Nephron progenitor cell (in vitro differentiated cells): Measurements from ENCODE around the gene RASGEF1C.
A peak's percentile ranks its signal among the peaks of the same experiment; 100 is the strongest.

ENCODE experiments used
- DNase-seq: peaks from one replicate; pipeline ENCODE4 v3.0.0; 2021
- H3K27ac Mint-ChIP-seq: 2 replicates; pipeline ENCODE4 v1.8.0; 2021; ENCODE audit warnings: mild to moderate bottlenecking, moderate library complexity, mixed read lengths
- H3K27me3 Mint-ChIP-seq: 2 replicates; pipeline ENCODE4 v1.8.0; 2021; ENCODE audit warnings: mild to moderate bottlenecking, low read depth, mixed read lengths; ENCODE audit not compliant: poor library complexity
- H3K36me3 Mint-ChIP-seq: 2 replicates; pipeline ENCODE4 v1.8.0; 2021; ENCODE audit warnings: low read depth, mixed read lengths
- H3K4me1 Mint-ChIP-seq: 2 replicates; pipeline ENCODE4 v1.8.0; 2021; ENCODE audit warnings: mixed read lengths
- H3K4me3 Mint-ChIP-seq: 2 replicates; pipeline ENCODE4 v1.8.0; 2021; ENCODE audit warnings: mild to moderate bottlenecking, moderate library complexity, mixed read lengths
- H3K9me3 Mint-ChIP-seq: 2 replicates; pipeline ENCODE4 v1.8.0; 2021; ENCODE audit warnings: mild to moderate bottlenecking, moderate library complexity, mixed read lengths
- TF ChIP-seq, protein P1 (sequence below): fragments of 200-600 bp; sonication (generic); IDR thresholded peaks from 2 replicates; pipeline ENCODE4 v1.5.0; 2021; ENCODE audit warnings: antibody characterized with exemption

RASGEF1C gene

DNA sequence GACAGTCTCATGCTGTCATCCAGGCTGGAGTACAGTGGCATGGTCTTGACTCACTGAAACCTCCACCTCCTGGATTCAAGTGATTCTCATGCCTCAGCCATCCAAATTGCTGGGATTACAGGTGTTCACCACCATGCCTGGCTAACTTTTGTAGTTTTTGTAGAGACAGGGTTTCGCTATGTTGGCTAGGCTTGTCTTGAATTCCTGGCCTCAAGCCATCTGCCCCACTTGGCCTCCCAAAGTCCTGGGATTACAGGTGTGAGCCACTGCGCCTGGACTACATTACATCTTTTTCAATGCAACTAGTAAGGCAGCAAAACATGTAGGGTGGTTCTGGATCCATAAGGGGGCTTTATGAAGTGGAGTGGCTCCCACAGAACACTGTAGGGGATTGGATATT lies 29.6 kb upstream of the RASGEF1C start:
- no peak overlapping the region for H3K4me3 Mint-ChIP-seq
- no peaks in the 10 kb centered on the region for H3K4me1 Mint-ChIP-seq
- peaks cover 95% of the 10 kb centered on the region for H3K36me3 Mint-ChIP-seq
- no peak overlapping the region for H3K27ac Mint-ChIP-seq
- no peak for DNase-seq
- H3K27me3 Mint-ChIP-seq, result no peaks in the 10 kb centered on the region
- TF ChIP-seq, protein P1, sequence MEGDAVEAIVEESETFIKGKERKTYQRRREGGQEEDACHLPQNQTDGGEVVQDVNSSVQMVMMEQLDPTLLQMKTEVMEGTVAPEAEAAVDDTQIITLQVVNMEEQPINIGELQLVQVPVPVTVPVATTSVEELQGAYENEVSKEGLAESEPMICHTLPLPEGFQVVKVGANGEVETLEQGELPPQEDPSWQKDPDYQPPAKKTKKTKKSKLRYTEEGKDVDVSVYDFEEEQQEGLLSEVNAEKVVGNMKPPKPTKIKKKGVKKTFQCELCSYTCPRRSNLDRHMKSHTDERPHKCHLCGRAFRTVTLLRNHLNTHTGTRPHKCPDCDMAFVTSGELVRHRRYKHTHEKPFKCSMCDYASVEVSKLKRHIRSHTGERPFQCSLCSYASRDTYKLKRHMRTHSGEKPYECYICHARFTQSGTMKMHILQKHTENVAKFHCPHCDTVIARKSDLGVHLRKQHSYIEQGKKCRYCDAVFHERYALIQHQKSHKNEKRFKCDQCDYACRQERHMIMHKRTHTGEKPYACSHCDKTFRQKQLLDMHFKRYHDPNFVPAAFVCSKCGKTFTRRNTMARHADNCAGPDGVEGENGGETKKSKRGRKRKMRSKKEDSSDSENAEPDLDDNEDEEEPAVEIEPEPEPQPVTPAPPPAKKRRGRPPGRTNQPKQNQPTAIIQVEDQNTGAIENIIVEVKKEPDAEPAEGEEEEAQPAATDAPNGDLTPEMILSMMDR, result no peak
- no peaks in the 10 kb centered on the region for H3K9me3 Mint-ChIP-seq

DNA sequence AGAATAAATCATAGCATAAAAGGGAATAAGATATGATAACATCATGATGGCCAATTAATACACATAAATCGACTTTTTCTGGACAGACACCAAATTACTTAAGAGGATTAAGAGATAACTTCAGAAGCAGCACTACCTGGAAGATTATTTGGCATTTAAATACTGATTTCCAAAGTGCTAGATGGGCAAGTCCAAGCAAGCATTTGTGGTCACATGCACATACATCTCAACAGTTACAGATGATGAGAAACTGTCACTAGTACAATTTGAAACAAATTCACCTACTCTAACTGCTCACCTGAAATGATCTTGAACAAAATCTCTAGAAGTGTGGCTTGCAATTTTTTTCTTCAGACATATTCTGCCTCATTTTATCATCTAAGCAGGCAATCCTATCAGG lies 26.8 kb upstream of the RASGEF1C start:
- Mint-ChIP-seq H3K4me1 (no peaks in the 10 kb centered on the region), H3K27me3 (no peaks in the 10 kb centered on the region), H3K9me3 (no peaks in the 10 kb centered on the region), H3K27ac (no peak overlapping the region), H3K4me3 (no peak overlapping the region), H3K36me3 (peaks cover 95% of the 10 kb centered on the region)
- TF ChIP-seq, protein P1, result no peak
- DNase-seq, result no peak

DNA sequence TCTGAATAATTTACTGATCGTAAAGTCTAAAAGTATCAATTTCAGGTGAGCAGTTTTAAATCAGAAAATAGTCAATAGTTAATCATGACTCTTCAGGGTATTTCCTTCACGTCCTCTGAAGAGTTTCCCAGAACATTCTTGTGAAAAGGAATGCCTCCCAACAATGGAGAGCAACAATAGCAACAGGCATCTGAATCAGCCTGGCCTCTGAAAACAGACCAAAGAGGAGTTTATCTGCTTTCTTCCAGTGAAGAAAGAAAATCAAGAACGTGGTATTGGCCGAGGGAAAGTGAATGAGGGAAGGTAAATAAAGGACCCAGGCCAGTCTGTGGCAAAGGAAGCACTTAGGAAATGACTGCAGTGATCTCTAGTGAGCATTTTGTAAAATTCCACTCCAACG lies 26.1 kb upstream of the RASGEF1C start:
- Mint-ChIP-seq H3K36me3 (peaks cover 95% of the 10 kb centered on the region), H3K27me3 (no peaks in the 10 kb centered on the region), H3K27ac (no peak overlapping the region), H3K4me1 (no peaks in the 10 kb centered on the region), H3K4me3 (no peak overlapping the region), H3K9me3 (no peaks in the 10 kb centered on the region)
- TF ChIP-seq, protein P1, result no peak
- DNase-seq, result no peak

DNA sequence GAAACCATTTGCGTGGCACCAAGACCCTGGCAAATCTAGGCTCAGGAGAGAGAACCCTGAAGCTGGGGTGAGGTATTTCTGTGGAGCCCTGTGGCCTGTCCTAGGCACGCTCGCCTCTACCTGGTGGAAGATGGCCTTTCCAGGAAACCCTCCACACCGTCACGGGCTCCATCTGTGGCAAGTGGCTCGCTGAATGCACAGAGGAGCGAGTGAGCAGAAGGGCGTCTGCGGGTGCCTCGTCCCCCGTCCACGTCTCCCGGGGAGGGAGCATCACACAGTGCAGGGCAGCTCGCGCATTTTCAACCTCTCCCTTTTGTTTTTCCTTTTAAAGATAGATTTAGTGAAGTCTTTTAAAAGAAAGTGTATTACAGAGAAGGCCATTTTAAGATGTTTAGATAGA lies 25.3 kb upstream of the RASGEF1C start:
- Mint-ChIP-seq H3K36me3 (peaks cover 90% of the 10 kb centered on the region), H3K9me3 (no peaks in the 10 kb centered on the region), H3K27ac (no peak overlapping the region)

DNA sequence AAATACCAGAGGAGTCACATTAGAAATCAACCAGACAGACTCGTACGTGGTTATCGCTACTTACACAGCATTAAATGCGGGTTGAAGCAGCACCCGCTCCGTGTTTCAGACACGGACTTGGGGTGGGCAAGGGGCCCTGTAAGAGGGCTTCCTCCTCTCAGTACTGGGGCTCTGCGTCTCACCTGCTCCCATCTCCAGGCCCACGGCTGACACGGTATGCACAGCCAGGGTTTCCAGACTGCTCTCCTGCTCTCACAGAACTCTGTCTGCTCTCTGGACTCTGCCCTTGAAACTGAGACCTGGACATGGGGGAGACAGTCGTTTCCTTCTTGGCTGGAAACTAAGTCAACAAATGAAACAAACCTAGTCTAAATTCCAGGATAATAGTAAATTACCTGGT lies 24.7 kb upstream of the RASGEF1C start:
- no peak overlapping the region for H3K27ac Mint-ChIP-seq
- H3K27me3 Mint-ChIP-seq, result no peaks in the 10 kb centered on the region
- no peaks in the 10 kb centered on the region for H3K4me1 Mint-ChIP-seq
- no peaks in the 10 kb centered on the region for H3K9me3 Mint-ChIP-seq
- H3K36me3 Mint-ChIP-seq, result peaks cover 87% of the 10 kb centered on the region
- no peak for DNase-seq
- TF ChIP-seq, protein P1, result no peak
- no peak overlapping the region for H3K4me3 Mint-ChIP-seq

More for the DNA sequence above, 25.3 kb upstream of the RASGEF1C start:
- H3K27me3 Mint-ChIP-seq, result no peaks in the 10 kb centered on the region
- no peak for DNase-seq
- TF ChIP-seq, protein P1, result no peak
- no peaks in the 10 kb centered on the region for H3K4me1 Mint-ChIP-seq
- H3K4me3 Mint-ChIP-seq, result no peak overlapping the region

- TF ChIP-seq, protein P1, result no peak
- H3K4me3 Mint-ChIP-seq, result no peak overlapping the region
- no peak for DNase-seq
- H3K9me3 Mint-ChIP-seq, result peaks cover 33% of the 10 kb centered on the region
- H3K4me1 Mint-ChIP-seq, result no peaks in the 10 kb centered on the region
- peaks cover 89% of the 10 kb centered on the region for H3K36me3 Mint-ChIP-seq
- H3K27me3 Mint-ChIP-seq, result no peaks in the 10 kb centered on the region
- H3K27ac Mint-ChIP-seq, result peak overlapping the region; percentile 68
Observed at GRCh38 chr5:180230017-180230416, 21.0 kb upstream of the RASGEF1C start.
